Activated naive CD8-positive, alpha-beta T cell treated with anti-CD3 and anti-CD28 coated beads for 36 hours (primary cell): Measurements from ENCODE around the gene ANKRD23. TPM values are rescaled to one million over a fixed set of nuclear protein-coding genes. Genes with fewer than 3 reads are reported as not detected.
"Not testable (repeated sequence)": the region's sequence is repeated elsewhere in the genome, so short reads cannot be mapped to it uniquely, and the experiment has no call there.

ENCODE experiments used
- DNase-seq: peaks from one replicate; pipeline ENCODE4 v3.0.0; 2021
- H3K27ac Mint-ChIP-seq: one replicate; pipeline ENCODE4 v1.8.0; 2022; ENCODE audit warnings: mild to moderate bottlenecking, moderate library complexity, mixed read lengths
- H3K27me3 Mint-ChIP-seq: one replicate; pipeline ENCODE4 v1.8.0; 2022; ENCODE audit warnings: mild to moderate bottlenecking, mixed read lengths
- H3K36me3 Mint-ChIP-seq: one replicate; pipeline ENCODE4 v1.8.0; 2021; ENCODE audit warnings: mild to moderate bottlenecking, mixed read lengths
- H3K4me1 Mint-ChIP-seq: one replicate; pipeline ENCODE4 v1.8.0; 2021; ENCODE audit warnings: mixed read lengths
- H3K4me3 Mint-ChIP-seq: one replicate; pipeline ENCODE4 v1.8.0; 2022; ENCODE audit warnings: mild to moderate bottlenecking, moderate library complexity, mixed read lengths
- H3K9me3 Mint-ChIP-seq: one replicate; pipeline ENCODE4 v1.8.0; 2022; ENCODE audit warnings: mixed read lengths
- total RNA-seq, 2 experiments: library from RNA; stranded (reverse); gene quantifications; one replicate each; pipeline ENCODE4 v1.2.3, GENCODE V29; 2021

Gene ANKRD23
- total RNA-seq, 2 experiments from 2014 or later = 2.7 to 3.2 TPM

- peaks cover 45% of the 10 kb centered on the region for H3K4me1 Mint-ChIP-seq
- H3K27ac Mint-ChIP-seq = peak within 1 kb of the TSS; percentile 38
- H3K9me3 Mint-ChIP-seq = no peaks in the 10 kb centered on the region
- H3K27me3 Mint-ChIP-seq = peaks cover 10% of the 10 kb centered on the region
- peak; percentile 50 for DNase-seq
- peak within 1 kb of the TSS; percentile 66 for H3K4me3 Mint-ChIP-seq
- H3K36me3 Mint-ChIP-seq = peaks cover 7% of the 10 kb centered on the region
Measured at GRCh38 chr2:96869822-96870625, 26.2 kb upstream of the ANKRD23 start, which contains the start of gene SEMA4C. TSS of gene SEMA4C (minus strand) at chr2:96870080. CDS start at chr2:96867886, 2,194 bp downstream.

DNA sequence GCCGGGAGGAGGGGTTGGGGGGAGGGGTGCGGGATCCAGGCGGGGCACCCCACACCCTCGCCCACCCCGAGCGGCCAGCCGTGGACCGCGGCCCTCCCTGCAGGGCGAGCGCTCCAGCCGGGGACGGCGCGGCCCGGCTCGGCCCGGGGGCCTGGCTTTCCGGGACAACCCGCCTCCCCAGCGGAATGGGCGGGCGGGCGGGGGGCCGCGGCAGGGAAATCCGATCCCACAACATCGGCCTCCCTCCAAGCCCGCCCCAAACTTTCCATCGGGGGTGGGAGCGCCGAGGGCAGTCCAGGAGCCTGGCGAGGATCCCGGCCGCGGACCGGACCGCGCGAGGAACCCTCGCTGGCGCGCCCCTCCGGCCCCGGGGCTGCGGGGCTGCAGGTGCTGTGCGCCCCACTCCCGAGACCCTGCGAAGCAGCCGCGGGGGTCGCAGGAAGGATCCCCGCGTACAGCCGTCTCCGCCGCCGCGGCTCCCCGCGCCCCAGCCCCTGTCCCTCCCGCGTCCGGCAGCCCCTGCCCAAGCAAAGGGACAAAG lies 25.5 kb upstream of the ANKRD23 start:
- H3K4me3 Mint-ChIP-seq = peak overlapping the region; percentile 25
- H3K27me3 Mint-ChIP-seq = peaks cover 10% of the 10 kb centered on the region
- no peak for DNase-seq
- H3K36me3 Mint-ChIP-seq = peaks cover 7% of the 10 kb centered on the region
- H3K4me1 Mint-ChIP-seq = peaks cover 39% of the 10 kb centered on the region
- no peaks in the 10 kb centered on the region for H3K9me3 Mint-ChIP-seq
- no peak overlapping the region for H3K27ac Mint-ChIP-seq

DNA sequence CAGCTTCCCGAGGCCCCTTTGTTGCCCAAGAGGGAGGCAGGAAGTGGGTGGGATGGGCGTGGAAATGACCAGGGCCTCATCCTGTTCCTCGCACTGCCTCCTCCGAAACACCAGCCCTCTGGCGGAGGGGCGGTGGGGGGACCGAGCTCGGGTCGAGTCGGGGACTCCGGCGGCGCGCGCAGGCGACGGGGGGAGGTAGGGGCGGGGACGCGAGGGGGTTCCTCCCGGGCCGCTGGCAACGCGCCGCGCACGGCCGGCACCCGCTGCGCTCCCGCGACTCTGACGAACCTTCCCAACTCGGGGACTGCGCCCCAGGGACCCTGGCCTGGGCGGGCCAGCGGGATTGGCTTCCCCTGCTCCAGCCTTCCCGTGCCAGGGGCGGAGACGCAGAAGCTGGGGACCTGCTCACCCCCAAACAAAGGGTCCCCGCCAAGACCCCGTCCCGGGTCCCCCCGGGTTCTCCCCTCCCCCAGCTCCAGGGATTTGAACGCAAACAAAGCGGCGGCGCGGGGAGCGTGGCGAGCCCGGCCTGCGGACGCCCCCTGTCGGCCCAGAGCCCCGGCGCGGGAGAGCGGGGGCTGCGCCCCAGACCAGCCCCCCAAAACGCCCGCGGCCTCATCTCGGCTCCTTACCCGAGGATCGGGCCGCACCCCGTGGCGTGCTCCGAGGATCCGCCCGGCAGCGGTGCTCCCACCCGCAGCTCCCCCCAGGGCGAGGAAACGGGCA lies 24.9 kb upstream of the ANKRD23 start:
- H3K4me3 Mint-ChIP-seq = peak overlapping the region; percentile 84
- DNase-seq = peak; percentile 73
- H3K27me3 Mint-ChIP-seq = peaks cover 10% of the 10 kb centered on the region
- H3K36me3 Mint-ChIP-seq = peaks cover 7% of the 10 kb centered on the region
- peak overlapping the region; percentile 77 for H3K27ac Mint-ChIP-seq
- no peaks in the 10 kb centered on the region for H3K9me3 Mint-ChIP-seq
- peaks cover 33% of the 10 kb centered on the region for H3K4me1 Mint-ChIP-seq

DNA sequence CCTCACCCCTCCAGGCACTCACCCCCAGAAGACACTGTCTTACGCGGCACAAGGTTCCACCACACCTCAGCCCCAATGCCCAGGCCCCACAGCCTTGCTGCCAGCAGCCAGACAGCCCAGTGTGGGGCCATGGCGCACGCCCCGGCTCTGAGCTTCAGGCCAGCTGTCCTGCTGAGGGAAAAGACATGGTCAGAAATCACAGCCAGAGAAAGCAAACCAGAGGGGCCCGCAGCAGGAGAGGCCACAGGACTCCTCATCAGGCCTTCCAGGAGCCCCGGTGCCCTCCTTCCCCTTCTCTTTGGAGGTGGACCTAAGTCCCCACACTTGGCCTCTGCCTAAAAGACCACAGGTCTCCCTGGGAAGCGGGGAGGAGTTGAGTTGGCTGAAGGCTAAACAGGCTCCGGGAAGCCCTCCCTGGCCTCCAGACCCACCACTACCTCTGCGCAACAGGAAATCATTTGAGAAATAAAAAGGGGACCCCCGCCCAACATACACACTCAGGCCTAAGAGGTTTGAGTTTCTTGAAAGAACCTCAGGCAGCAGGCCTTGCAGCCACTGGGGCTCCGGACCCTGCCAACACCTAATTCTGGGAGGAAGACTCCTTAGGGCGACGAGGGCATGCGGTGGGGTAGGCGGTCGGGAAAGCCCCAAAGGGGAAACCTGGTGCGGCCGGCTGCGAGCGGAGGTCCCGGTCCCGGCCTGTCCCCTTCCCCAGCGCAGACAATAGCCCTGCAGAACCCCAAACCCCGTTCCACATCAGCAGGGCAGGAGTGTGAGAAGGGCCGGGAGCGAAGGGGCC lies 24.1 kb upstream of the ANKRD23 start:
- Mint-ChIP-seq H3K9me3 (no peaks in the 10 kb centered on the region), H3K4me1 (peaks cover 26% of the 10 kb centered on the region), H3K4me3 (peak overlapping the region; percentile 84), H3K27me3 (peaks cover 10% of the 10 kb centered on the region), H3K36me3 (peaks cover 7% of the 10 kb centered on the region), H3K27ac (peak overlapping the region; percentile 77)
- DNase-seq = no peak

DNA sequence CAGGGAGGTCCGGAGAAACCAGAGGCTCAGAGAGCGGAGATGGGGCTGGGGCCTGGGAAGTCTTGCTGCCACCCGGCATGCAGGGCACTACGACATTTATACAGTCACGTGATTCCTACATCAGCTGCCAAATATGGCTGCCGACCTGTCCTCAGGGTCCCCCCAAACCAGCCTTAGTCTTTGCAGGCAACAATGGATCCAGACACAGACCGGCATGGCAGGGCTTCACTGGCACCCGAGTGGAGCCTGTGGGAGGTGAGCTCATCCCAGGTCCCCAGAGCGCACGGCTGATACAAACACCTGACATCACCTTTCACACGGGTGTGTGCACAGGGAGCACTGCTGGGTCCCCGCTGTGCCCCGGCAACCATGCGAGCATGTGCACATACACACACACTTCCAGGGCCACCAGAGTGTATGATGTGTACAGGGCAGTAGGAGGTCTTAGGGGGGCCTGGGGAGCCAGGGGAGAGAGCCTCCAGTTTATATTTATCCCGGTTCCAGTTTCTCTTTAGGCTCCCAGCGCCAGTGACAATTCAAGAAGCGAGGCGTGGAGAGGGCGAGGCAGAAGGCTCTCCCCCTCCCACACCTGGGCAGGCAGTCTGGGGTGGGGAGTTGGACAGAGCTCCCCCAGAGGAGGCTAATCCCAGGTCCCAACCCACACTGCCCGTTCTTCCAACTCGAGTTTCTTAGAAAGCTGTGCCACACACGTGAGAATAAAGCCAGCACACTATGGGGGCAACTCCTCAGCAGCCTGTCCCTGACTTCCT lies 23.4 kb upstream of the ANKRD23 start:
- Mint-ChIP-seq H3K4me1 (peaks cover 20% of the 10 kb centered on the region), H3K27me3 (peaks cover 10% of the 10 kb centered on the region), H3K27ac (peak overlapping the region; percentile 77), H3K9me3 (no peaks in the 10 kb centered on the region), H3K36me3 (peaks cover 7% of the 10 kb centered on the region), H3K4me3 (peak overlapping the region; percentile 84)
- DNase-seq = no peak

GRCh38 chr2:96866586-96866985 lies 22.8 kb upstream of the ANKRD23 start:
- H3K9me3 Mint-ChIP-seq = no peaks in the 10 kb centered on the region
- peaks cover 7% of the 10 kb centered on the region for H3K36me3 Mint-ChIP-seq

DNA sequence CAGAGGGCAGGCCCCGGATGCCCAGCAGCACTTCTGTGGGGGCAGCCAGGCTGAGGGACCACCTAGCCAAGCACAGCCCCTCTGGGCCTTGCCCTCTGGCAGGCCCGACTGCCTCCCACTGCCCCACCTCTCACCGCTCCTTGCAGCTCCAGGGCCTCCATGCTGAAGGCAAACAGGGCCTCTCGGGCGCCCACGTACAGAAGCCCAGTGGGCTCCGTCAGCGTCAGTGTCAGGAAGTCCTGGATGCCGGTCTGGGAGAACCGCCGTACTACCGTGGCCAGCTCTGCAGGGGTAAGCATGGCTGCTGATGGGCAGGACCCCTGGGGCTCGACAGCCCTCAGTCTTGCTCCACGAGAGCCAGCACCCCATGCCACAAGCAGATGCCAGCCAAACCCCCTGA lies 22.3 kb upstream of the ANKRD23 start:
- Mint-ChIP-seq H3K4me3 (no peak overlapping the region), H3K9me3 (no peaks in the 10 kb centered on the region), H3K4me1 (peaks cover 20% of the 10 kb centered on the region), H3K36me3 (peaks cover 5% of the 10 kb centered on the region), H3K27ac (no peak overlapping the region), H3K27me3 (peaks cover 7% of the 10 kb centered on the region)
- DNase-seq = no peak

More at GRCh38 chr2:96866586-96866985, 22.8 kb upstream of the ANKRD23 start:
- Mint-ChIP-seq H3K4me3 (peak overlapping the region; percentile 84), H3K4me1 (peaks cover 20% of the 10 kb centered on the region), H3K27me3 (peaks cover 10% of the 10 kb centered on the region), H3K27ac (no peak overlapping the region)
- no peak for DNase-seq

GRCh38 chr2:96865654-96866053 lies 21.8 kb upstream of the ANKRD23 start:
- no peaks in the 10 kb centered on the region for H3K9me3 Mint-ChIP-seq
- no peak overlapping the region for H3K4me3 Mint-ChIP-seq
- peaks cover 5% of the 10 kb centered on the region for H3K36me3 Mint-ChIP-seq
- H3K27me3 Mint-ChIP-seq = peaks cover 3% of the 10 kb centered on the region
- DNase-seq = no peak
- peaks cover 16% of the 10 kb centered on the region for H3K4me1 Mint-ChIP-seq
- H3K27ac Mint-ChIP-seq = no peak overlapping the region

GRCh38 chr2:96864343-96865091 lies 20.7 kb upstream of the ANKRD23 start:
- Mint-ChIP-seq H3K4me1 (peaks cover 21% of the 10 kb centered on the region), H3K27me3 (no peaks in the 10 kb centered on the region), H3K36me3 (peaks cover 8% of the 10 kb centered on the region), H3K27ac (no peak overlapping the region), H3K4me3 (no peak overlapping the region), H3K9me3 (no peaks in the 10 kb centered on the region)
- no peak for DNase-seq

- DNase-seq = no peak
- Mint-ChIP-seq H3K4me3 (no peak overlapping the region), H3K36me3 (peaks cover 8% of the 10 kb centered on the region), H3K4me1 (peaks cover 28% of the 10 kb centered on the region), H3K27ac (no peak overlapping the region), H3K27me3 (no peaks in the 10 kb centered on the region), H3K9me3 (no peaks in the 10 kb centered on the region)
Measured at GRCh38 chr2:96863575-96864342, 19.9 kb upstream of the ANKRD23 start.

GRCh38 chr2:96863056-96863455 lies 19.2 kb upstream of the ANKRD23 start:
- H3K9me3 Mint-ChIP-seq, H3K27ac Mint-ChIP-seq, H3K36me3 Mint-ChIP-seq, H3K27me3 Mint-ChIP-seq, DNase-seq, H3K4me3 Mint-ChIP-seq: not testable (repeated sequence)
- H3K4me1 Mint-ChIP-seq = peaks cover 28% of the 10 kb centered on the region

DNA sequence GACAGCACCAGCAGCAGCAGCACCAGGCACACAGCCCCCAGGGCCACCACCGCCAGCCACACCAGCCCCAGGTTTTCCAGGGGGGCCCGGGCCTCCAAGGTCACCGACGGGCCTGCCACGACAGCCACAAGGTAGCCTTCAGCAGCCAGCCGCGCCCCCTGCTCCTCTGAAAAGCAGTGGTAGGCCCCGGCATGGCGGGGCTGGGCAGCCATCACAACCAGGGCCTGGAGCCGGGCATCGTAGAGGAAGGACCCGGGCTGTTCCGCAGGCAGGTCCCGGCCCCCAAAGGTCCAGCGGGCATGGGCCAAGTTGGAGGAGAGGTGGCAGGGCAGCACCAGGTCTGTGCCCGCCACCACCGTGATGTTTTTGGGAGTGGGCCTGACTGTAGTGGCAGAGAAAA lies 17.3 kb upstream of the ANKRD23 start:
- Mint-ChIP-seq H3K27ac (no peak overlapping the region), H3K4me1 (peaks cover 26% of the 10 kb centered on the region), H3K4me3 (no peak overlapping the region), H3K36me3 (peaks cover 4% of the 10 kb centered on the region), H3K9me3 (no peaks in the 10 kb centered on the region), H3K27me3 (no peaks in the 10 kb centered on the region)
- no peak for DNase-seq
